Karpas-422 (cell line): ENCODE measurements around the gene EML2. TPM values are rescaled to one million over a fixed set of nuclear protein-coding genes. Genes with fewer than 3 reads are reported as not detected.

ENCODE experiments used
- DNase-seq: peaks from one replicate; pipeline ENCODE4 v3.0.0-alpha.2; 2015
- H2AFZ ChIP-seq: fragments of 200-600 bp; sonication (generic); 2 replicates; pipeline ENCODE4 v1.6.1; 2014; ENCODE audit warnings: antibody characterized with exemption, low read length, mixed read lengths
- H3K27ac ChIP-seq: fragments of 200-600 bp; sonication (generic); 2 replicates; pipeline ENCODE4 v1.5.1; 2014; ENCODE audit warnings: mild to moderate bottlenecking, low read length, moderate library complexity
- H3K27me3 ChIP-seq: fragments of 200-600 bp; sonication (generic); 2 replicates; pipeline ENCODE4 v1.6.1; 2014; ENCODE audit warnings: low read length, mixed read lengths
- H3K36me3 ChIP-seq: fragments of 200-600 bp; sonication (generic); 2 replicates; pipeline ENCODE4 v1.6.1; 2014; ENCODE audit warnings: low read length, mixed read lengths; ENCODE audit not compliant: insufficient read depth
- H3K4me1 ChIP-seq: fragments of 200-600 bp; sonication (generic); 2 replicates; pipeline ENCODE4 v1.6.1; 2014; ENCODE audit warnings: mild to moderate bottlenecking, low read length, mixed read lengths
- H3K4me2 ChIP-seq: fragments of 200-600 bp; sonication (generic); 2 replicates; pipeline ENCODE4 v1.6.1; 2014; ENCODE audit warnings: low read length, low read depth, mild to moderate bottlenecking; ENCODE audit not compliant: poor library complexity, severe bottlenecking
- H3K4me3 ChIP-seq: fragments of 200-600 bp; sonication (generic); 2 replicates; pipeline ENCODE4 v1.5.1; 2014; ENCODE audit warnings: mild to moderate bottlenecking, antibody characterized with exemption, low read length, mixed read lengths
- H3K79me2 ChIP-seq: fragments of 200-600 bp; sonication (generic); 2 replicates; pipeline ENCODE4 v1.6.1; 2014; ENCODE audit warnings: mild to moderate bottlenecking, low read length, mixed read lengths
- H3K9ac ChIP-seq: fragments of 200-600 bp; sonication (generic); 2 replicates; pipeline ENCODE4 v1.6.0; 2014; ENCODE audit warnings: low read length
- H3K9me2 ChIP-seq: fragments of 200-600 bp; sonication (generic), shearing (Covaris generic); replicated peaks from 2 replicates; pipeline ENCODE4 v1.6.0; 2014; ENCODE audit warnings: mild to moderate bottlenecking, low read length, moderate library complexity; ENCODE audit not compliant: insufficient read depth
- H3K9me3 ChIP-seq: fragments of 300-700, 200-600 bp; sonication (generic); 2 replicates; pipeline ENCODE4 v1.6.1; 2014; ENCODE audit warnings: low read length, mixed read lengths
- H4K20me1 ChIP-seq: fragments of 200-600 bp; sonication (generic); 2 replicates; pipeline ENCODE4 v1.6.1; 2014; ENCODE audit warnings: mild to moderate bottlenecking, antibody characterized with exemption, low read length, low read depth; ENCODE audit not compliant: insufficient read depth
- small RNA-seq: library from RNA; depleted of rRNA; stranded (forward); fragments of <200 nt; gene quantifications from one replicate; pipeline ENCODE3, GENCODE V24; 2014
- total RNA-seq: library from RNA; depleted of rRNA; stranded (reverse); fragments of >200 nt; shearing (Covaris generic); gene quantifications from 2 replicates; pipeline ENCODE4 v1.2.3, GENCODE V29; 2014; ENCODE audit warnings: low replicate concordance; rRNA removed

The EML2 gene
- total RNA-seq, 1 experiment from 2014 or later = 40.3 TPM

GRCh38 chr19:45567609-45568008 lies 71.6 kb downstream of the EML2 start:
- H3K27me3 ChIP-seq = no peaks in the 10 kb centered on the region
- H3K4me1 ChIP-seq = peaks cover 12% of the 10 kb centered on the region
- H3K79me2 ChIP-seq = peaks cover 44% of the 10 kb centered on the region
- H3K9ac ChIP-seq = no peak overlapping the region
- H3K9me2 ChIP-seq = no peaks in the 10 kb centered on the region
- H3K36me3 ChIP-seq = no peaks in the 10 kb centered on the region
- no peaks in the 10 kb centered on the region for H4K20me1 ChIP-seq
- no peak overlapping the region for H2AFZ ChIP-seq
- H3K9me3 ChIP-seq = no peaks in the 10 kb centered on the region
- no peak for DNase-seq
- H3K27ac ChIP-seq = no peak overlapping the region
- no peak overlapping the region for H3K4me3 ChIP-seq
- H3K4me2 ChIP-seq = no peak overlapping the region

GRCh38 chr19:45564131-45564780 lies 74.9 kb downstream of the EML2 start:
- Histone ChIP-seq H3K27me3 (no peaks in the 10 kb centered on the region), H3K36me3 (no peaks in the 10 kb centered on the region), H3K79me2 (peaks cover 35% of the 10 kb centered on the region), H3K9me2 (no peaks in the 10 kb centered on the region), H3K9ac (peak overlapping the region; percentile 53), H3K4me3 (no peak overlapping the region), H3K4me2 (peak overlapping the region; percentile 26), H3K9me3 (no peaks in the 10 kb centered on the region), H3K4me1 (peaks cover 12% of the 10 kb centered on the region), H2AFZ (no peak overlapping the region), H3K27ac (no peak overlapping the region), H4K20me1 (no peaks in the 10 kb centered on the region)
- peak; percentile 51 for DNase-seq

GRCh38 chr19:45560686-45561085 lies 78.5 kb downstream of the EML2 start:
- no peak for DNase-seq
- H3K27me3 ChIP-seq = no peaks in the 10 kb centered on the region
- no peaks in the 10 kb centered on the region for H4K20me1 ChIP-seq
- peaks cover 24% of the 10 kb centered on the region for H3K79me2 ChIP-seq
- no peaks in the 10 kb centered on the region for H3K9me3 ChIP-seq
- no peak overlapping the region for H3K9ac ChIP-seq
- no peak overlapping the region for H3K4me2 ChIP-seq
- peaks cover 15% of the 10 kb centered on the region for H3K4me1 ChIP-seq
- H2AFZ ChIP-seq = no peak overlapping the region
- no peaks in the 10 kb centered on the region for H3K9me2 ChIP-seq
- H3K27ac ChIP-seq = no peak overlapping the region
- no peaks in the 10 kb centered on the region for H3K36me3 ChIP-seq
- no peak overlapping the region for H3K4me3 ChIP-seq

GRCh38 chr19:45560038-45560437 lies 79.2 kb downstream of the EML2 start:
- no peak for DNase-seq
- no peaks in the 10 kb centered on the region for H3K36me3 ChIP-seq
- H4K20me1 ChIP-seq = no peaks in the 10 kb centered on the region
- no peak overlapping the region for H3K4me3 ChIP-seq
- no peak overlapping the region for H3K27ac ChIP-seq
- no peak overlapping the region for H3K9ac ChIP-seq
- peaks cover 15% of the 10 kb centered on the region for H3K4me1 ChIP-seq
- no peak overlapping the region for H2AFZ ChIP-seq
- no peaks in the 10 kb centered on the region for H3K9me3 ChIP-seq
- no peak overlapping the region for H3K4me2 ChIP-seq
- H3K9me2 ChIP-seq = no peaks in the 10 kb centered on the region
- H3K27me3 ChIP-seq = no peaks in the 10 kb centered on the region
- peaks cover 21% of the 10 kb centered on the region for H3K79me2 ChIP-seq

Small RNA genes lying within 50 kb of the gene (small RNA-seq; reads per million reads assigned to genes)
- 0.12 reads per million for gene MIR642A
- gene RN7SL836P = 0.24 reads per million

Other genes with a start within 250 kb of the EML2 start
- gene PPP1R13L, start 234.3 kb downstream of the EML2 start, total RNA-seq = 1.0 and 1.1 TPM in 2 replicates
- gene POLR1G, start 232.8 kb downstream of the EML2 start, total RNA-seq = 6.6 and 10.5 TPM in 2 replicates
- gene ERCC1, start 215.5 kb downstream of the EML2 start, total RNA-seq = 121 and 175 TPM in 2 replicates
- gene FOSB, start 171.4 kb downstream of the EML2 start, total RNA-seq = 2.5 and 4.0 TPM in 2 replicates
- 3.1 and 4.6 TPM in 2 replicates for gene RTN2, start 142.3 kb downstream of the EML2 start, total RNA-seq
- gene PPM1N, start 141.0 kb downstream of the EML2 start, total RNA-seq = 0.71 and 8.0 TPM in 2 replicates
- 77.9 and 97.9 TPM in 2 replicates for gene VASP, start 131.9 kb downstream of the EML2 start, total RNA-seq
- 4.7 and 4.8 TPM in 2 replicates for gene OPA3, start 54.6 kb downstream of the EML2 start, total RNA-seq
- 0.26 and 0.83 TPM in 2 replicates for gene GPR4, start 37.2 kb downstream of the EML2 start, total RNA-seq
- 3.9 and 6.1 TPM in 2 replicates for gene GIPR, start 28.8 kb upstream of the EML2 start, total RNA-seq
- gene SNRPD2, start 52.6 kb upstream of the EML2 start, total RNA-seq = 540 and 645 TPM in 2 replicates
- gene QPCTL, start 53.3 kb upstream of the EML2 start, total RNA-seq = 21.4 and 30.3 TPM in 2 replicates
- 16.8 and 25.6 TPM in 2 replicates for gene FBXO46, start 91.5 kb upstream of the EML2 start, total RNA-seq
- not detected in 2 replicates for gene MEIOSIN, start 94.0 kb upstream of the EML2 start, total RNA-seq
- 2.6 and 4.0 TPM in 2 replicates for gene SIX5, start 129.9 kb upstream of the EML2 start, total RNA-seq
- gene DMPK, start 143.1 kb upstream of the EML2 start, total RNA-seq = 11.5 and 33.7 TPM in 2 replicates
- gene DMWD, start 153.4 kb upstream of the EML2 start, total RNA-seq = 37.8 and 61.3 TPM in 2 replicates
- 0.25 TPM in 1 of 2 replicates, not detected in the other for gene RSPH6A, start 175.9 kb upstream of the EML2 start, total RNA-seq
- 28.3 and 75.2 TPM in 2 replicates for gene SYMPK, start 223.8 kb upstream of the EML2 start, total RNA-seq
- gene FOXA3, start 224.9 kb upstream of the EML2 start, total RNA-seq = 0.69 TPM in 1 of 2 replicates, not detected in the other
- gene IRF2BP1, start 246.7 kb upstream of the EML2 start, total RNA-seq = 21.1 and 65.1 TPM in 2 replicates